HuH-7 (cell line): ENCODE data around the gene KLHL35.

ENCODE experiments used
- DNase-seq: peaks from one replicate; pipeline ENCODE4 v3.0.0; 2011; ENCODE audit warnings: low spot score

The KLHL35 gene

GRCh38 chr11:75432911-75433321 is at the start of gene KLHL35:
KLHL35 (minus strand) TSS chr11:75433203; CDS start chr11:75430629, 2,574 bp downstream.
- no peak for DNase-seq

DNA sequence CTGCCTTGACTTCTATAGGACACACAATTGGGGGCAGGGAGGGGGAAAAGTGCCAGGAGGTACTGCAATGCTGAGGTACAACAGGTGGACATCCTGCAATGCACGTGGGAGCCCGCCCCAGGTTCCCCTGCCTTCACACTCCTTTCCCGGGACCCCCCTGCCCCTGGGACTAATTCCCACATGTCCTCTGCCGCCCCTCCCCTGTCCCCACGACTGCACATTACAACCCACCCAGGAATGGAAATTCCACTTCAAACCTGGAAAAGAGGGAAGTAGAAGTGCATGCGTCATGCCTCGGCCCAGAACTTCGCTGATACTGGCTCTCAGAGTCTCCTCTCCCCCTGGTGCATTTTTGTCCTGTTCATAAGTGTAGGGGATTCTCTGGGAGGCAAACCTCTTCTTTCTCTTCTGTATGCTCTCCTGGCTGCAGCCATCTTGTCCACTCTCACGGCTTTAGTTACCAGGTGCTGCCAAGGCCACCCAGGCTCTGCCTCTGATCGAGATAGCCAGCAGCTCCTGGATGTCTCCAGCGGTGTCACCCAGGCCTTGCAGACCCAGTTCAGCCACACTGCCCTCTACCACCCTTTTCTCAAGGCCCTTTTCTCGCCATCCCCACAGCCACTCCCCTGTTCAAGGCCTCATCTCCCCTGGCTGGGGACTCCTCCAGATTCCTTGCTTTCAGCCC is 49.1 kb upstream of the KLHL35 start:
- DNase-seq: no peak

DNA sequence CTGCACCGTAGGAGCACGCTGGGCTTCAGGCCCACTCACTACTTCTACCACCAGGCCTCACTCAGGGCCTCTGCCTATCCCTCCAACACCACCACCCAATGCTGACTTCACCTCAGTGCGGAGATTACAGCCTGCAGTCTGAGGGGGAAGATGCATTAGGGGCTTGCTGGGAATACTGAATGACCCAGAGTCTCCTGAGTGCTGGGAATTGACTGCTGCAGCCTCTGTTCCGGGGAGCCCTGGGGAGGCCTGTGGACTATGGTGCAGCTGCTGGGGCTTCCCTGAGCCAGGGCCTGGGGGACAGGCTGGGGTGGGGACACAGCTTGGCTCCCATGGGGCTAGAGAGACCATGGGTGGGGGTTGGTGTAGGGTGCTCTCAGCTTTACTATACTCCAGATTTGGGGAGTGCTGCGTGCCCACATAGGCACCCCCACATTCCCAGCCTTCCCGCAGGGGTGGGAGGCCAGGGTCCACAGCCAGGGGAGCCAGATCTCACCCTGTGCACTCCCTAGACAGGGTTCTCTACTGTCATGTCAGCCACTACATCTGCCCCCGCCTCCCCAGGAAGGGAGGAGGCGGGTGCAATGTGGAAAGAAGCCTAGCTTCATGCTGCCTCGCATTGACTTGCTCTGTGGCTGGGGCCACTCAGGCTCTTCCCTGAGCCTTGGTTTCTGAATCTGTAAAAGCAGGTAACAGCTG is 48.4 kb upstream of the KLHL35 start:
- no peak for DNase-seq

DNA sequence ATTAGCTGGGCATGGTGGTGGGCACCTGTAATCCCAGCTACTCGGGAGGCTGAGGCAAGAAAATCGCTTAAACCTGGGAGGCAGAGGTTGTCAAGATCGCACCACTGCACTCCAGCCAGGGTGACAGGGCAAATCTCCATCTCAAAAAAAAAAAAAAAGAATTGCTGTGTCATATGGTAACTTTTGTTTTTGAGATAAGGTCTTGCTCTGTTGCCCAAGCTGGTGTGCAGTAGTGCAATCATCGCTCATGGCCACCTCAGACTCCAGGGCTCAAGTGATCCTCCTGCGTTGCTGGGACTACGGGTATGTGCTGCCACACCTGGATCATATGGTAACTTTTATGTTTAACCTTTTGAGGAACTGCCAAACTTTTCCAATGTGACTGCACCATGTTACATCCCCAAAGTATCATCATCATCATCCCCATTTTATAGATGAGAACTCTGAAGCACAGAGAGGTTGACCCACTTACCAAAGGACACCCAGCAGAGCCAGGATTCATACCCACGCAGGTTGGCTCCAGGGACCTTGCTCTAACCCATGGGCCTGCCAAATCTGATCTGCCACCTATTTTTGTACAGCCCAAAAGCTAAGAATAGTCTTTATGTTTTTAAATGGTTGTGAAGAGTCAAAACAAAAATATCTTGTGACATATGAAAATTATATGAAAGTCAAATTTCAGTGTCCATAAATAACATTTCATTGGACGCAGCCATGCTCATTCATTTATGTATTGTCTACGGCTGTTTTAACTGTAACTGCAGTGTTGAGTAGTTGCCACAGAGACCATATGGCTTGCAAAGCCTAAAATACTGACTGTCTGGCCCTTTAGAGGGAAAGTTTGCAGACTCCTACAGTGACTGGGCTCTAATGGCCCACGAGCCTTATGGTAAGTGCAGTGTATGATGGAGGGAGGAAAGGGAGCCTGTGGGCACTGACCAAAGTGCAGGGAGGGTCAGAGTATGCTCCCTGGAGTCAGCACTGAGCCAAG is 47.5 kb upstream of the KLHL35 start:
- no peak for DNase-seq

DNA sequence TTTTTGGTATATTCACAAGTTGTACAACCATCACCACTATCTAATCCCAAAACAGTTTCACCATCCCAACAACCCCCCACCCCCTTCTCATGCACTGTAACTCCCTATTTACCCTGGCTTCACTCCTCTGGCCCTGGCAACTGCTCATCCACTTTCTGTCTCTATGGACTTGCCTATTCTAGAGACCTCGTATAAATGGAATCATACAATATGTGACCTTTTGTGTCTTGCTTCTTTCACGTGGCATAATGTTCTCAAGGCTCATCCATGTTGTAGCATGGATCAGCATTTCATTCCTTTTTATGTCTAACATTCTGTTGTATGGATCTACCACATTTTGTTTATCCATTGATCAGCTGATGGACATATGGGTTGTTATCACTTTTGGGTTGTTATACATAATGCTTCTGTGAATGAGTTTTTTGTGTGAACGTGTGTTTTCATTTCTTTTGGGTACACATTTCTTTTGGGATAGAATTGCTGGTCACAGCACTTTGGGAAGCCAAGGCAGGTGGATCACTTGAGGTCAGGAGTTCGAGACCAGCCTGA is 46.7 kb upstream of the KLHL35 start:
- DNase-seq: no peak

DNA sequence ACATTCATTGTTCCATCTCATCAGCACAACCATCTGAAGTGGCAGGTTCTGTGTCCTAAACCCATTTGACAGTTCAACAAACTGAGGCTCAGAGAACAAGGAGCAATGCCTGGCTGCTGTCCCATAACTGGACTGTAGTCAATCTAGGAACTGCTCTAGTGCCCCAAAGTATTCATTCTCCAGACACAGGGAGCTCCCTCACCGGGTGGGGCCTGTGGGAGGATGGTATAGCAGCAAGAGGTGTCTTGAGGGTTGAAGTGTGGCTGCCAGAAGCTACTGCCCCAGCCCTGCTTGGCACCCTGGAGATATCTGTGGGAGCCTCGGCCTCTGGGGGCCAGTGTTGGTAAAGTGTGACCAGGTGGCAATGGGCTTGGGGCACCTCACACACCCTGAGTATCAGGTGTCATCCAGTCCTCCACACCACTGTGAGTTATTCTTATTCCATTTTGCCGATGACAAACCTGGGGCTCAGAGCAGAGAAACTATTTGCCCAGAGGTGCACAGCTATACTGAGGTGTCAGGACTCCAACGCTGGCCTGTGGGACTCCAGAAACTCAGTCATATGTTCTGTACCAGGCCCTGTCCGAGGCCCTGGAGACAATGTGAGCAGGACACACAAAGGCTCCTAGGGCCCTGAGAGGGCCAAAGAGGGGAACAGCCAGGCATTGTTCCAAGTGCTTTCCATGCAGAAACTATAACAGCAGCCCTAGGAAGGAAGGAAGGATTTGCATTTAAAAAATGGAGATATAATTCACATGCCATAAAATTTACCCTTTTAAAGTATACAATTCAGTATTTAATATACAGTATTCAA is 46.0 kb upstream of the KLHL35 start:
- no peak for DNase-seq

DNA sequence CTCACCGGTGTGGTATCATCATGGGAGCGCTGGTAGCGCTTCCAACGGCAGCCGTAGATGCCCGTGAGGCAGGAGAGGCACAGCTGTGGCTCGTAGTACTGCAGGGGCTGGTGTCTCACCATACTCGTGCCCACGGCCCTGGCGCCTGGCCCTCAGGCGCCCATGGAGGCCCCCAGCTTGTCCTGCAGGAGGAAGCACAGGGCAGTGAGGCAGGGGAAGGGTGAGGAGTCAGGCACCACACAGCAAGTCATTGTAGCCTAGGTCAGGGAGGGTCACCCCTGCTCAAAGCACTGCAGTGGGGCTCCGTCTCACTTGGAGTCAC is 44.6 kb upstream of the KLHL35 start:
- DNase-seq: no peak

DNA sequence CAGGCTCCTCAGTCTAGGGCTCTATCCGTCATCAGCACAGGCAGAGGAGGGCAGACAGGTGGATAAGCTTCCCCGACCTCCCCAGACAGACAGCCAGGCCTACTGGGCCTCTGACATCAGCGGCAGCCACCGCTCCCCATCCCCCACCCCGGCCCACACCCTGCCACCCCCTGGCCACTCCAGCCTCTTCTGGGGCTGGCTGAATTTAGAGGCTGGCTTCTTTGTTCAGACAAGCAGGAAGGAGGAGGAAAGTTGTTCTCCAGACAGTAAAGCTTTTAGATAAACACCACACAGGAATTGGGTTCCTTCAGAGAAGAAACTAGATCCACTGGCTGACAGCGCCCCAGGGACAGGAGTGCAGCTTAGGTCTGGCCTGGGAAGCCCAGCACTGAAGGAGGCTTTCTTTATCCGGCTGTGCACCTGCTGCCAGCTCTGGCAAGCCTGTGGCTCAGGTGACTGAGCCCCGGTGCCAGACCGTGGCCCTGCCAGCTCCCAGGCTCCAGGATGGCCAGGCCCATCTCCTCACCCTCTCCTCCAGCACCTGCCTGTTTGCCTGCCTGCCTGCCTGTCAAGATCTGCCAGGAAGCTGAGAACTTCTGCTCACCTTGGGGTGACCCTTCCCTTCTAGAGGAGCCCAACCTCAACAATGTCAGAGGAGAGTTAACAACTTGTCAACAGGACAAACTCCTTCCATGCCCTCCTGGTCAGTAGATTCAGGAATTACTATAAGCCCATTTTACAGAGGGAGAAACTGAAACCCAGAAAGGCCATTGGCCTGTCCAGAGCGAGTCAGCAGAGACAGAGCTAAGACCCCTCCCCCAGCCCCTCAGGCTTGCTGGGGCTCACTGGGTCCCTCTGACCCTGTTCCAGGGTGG is 44.0 kb upstream of the KLHL35 start:
- no peak for DNase-seq

- DNase-seq: no peak
Observed at GRCh38 chr11:75475767-75476650, 43.0 kb upstream of the KLHL35 start.

DNA sequence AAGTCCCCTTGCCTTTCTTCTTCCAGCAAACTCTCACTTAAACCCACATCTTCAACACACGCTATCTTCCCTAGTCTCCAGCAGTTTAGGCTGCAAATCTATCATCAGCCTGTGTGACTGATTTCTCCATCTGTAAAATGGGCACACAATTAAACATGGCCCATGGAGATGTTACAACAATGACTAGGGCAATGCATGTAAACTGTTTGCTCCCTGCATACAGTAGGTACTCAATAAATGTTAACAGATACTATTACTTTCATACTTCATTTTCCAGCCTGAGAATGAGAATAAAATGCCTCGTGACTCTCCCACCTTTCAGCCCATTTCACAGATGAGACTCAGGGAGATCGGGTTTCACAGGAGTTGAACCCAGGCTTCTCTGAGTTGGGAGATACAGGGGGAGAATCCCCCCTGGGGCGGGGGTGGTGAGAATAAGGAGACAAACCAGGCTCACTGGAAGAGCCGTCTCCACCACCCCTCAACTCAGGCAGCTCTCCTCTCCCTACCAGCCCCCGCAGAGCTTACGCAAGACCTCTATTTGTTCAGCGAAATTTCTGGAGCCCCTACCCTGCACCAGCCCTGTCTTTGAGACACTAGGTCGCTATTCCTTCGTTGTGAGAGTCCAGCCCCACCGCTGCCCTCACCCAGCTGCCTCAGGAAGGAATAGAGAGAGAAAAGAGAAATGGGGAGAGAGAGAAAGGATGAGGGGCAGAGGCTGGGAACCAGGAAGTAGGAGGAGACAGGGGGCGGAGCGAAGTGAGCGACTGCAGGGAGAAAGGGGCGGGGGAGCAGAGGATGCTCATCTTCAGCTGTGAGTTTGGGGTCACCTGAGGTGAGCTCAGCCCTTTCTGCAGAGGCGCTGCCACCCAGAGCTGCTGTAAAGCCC is 42.1 kb upstream of the KLHL35 start:
- DNase-seq: no peak

DNA sequence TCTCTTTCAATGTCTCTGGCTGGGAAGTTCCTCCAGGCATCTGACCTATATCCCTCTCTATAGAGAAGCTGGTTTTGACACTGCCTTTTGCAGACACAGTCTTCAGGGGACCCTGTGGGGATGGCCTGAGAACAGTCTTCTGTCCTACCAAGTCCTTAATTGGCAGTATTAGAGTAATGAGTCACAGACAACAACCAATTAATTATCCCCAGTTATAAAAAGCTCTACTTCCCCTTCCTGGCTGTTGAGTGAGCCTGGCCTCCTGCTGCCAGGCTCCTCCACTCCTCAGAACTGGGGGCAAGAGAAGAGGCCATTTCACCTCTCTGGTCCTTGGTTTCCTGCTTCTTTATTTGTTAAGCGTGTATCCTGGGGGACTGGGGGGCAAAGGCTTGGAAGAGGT is 41.2 kb upstream of the KLHL35 start:
- DNase-seq: no peak

GRCh38 chr11:75473684-75474083 is 40.7 kb upstream of the KLHL35 start:
- no peak for DNase-seq

DNA sequence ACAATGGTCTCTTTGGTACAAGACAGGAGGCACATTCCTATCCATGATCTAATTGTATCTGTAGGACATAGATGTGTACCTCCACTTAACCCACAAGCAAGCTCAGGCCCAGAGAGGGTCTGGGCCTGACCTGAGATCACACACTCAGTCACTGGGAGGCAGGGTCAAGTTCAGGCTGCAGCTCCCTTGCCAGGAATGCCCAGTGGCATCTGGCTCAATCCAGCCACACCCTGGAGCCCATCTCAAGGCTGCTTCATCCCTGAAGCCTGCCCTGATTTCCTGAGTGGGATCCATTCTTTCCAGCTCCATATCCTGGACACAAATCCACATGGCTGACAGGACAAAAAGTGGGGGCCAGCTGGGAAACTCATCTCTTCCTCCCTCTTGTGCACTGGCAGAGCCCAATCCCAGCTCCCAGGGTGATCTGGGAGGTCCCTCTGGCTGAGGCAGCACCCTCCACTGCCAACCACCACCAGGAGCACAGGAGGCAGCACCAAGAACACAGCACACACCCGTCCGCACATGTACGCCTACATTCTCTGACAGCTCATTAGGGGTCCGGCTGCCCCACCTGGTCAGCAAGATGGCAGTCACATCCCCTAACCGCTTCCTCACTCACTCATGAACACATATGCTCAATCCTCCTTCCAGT is 39.2 kb upstream of the KLHL35 start:
- DNase-seq: no peak

- no peak for DNase-seq
Observed at GRCh38 chr11:75471176-75471973, 38.4 kb upstream of the KLHL35 start.

GRCh38 chr11:75470476-75471080 is 37.6 kb upstream of the KLHL35 start:
- no peak for DNase-seq

DNA sequence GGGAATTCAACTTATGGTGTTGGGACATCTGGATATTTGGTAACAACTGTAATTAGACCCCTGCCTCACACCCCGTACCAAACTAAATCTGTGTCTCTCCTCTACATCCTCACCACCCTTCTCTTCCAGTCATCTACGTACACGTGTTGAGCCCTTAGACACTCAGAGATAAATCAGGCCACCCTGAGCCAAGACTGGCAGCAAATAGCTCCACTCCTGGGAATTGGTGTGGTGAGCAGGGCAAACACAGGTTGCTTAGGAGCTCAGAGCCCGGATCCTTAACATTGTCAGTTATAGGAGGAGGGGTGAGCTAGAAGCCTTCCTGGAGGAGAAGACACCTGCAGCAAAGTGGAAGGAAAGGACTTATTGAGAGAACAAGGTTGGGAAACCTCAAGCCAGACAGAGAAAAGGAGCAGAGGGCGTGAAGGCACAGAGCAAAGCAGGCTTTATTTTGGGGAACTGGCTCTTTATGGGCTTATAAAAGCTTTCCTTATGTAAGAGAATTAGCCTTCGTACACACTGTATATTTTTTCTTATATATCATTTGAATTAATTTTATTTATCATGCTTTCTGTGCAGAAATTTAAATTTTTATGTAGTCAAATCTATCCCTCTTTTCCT is 36.9 kb upstream of the KLHL35 start:
- no peak for DNase-seq
